HG02588 (cell line): ENCODE data around the gene GPRC5C.
"Not testable (repeated sequence)": the region's sequence is repeated elsewhere in the genome, so short reads cannot be mapped to it uniquely, and the experiment has no call there.

Source experiments
- ATAC-seq: cut with Tn5 transposase; IDR thresholded peaks from one replicate; pipeline ENCODE4 v1.9.1; 2021; ENCODE audit warnings: mild to moderate bottlenecking, moderate library complexity; ENCODE audit not compliant: unreplicated experiment

GPRC5C gene

DNA sequence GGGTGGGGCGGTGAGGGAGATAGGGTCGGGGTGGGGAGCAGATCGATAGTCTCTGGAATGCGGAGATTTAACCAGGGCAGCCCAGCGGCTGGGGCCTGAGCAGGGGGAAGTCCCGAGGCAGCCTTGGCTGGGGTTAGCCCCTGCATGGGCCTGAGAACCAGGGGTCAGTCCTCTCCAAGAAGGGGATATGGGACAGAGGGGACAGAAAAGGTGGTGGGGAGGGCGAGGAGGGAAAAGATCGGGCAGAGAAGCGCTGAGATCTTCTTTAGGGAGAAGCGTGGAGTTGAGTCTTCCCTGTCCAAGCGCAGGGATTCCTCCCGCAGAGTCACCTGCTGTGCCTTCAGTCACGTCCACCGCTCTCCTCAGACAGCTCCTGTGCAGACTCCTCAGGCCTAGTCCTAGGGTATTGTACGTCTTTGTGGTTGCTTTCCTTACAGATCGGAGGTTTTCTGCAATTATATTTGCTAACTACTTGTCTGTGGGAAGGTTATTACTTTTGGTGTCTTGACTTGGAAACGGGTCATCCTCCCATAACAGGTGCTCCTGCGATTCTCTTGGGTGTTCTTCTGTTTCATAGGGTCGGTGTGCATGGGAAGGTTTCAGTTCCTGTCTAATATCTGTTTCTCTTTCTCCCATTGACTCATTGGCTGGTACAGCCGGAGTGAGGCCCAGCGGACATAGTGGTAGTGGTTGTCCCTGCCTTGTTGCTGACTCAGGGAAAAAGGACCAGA is 35.5 kb downstream of the GPRC5C start:
- peak; percentile 67 for ATAC-seq

DNA sequence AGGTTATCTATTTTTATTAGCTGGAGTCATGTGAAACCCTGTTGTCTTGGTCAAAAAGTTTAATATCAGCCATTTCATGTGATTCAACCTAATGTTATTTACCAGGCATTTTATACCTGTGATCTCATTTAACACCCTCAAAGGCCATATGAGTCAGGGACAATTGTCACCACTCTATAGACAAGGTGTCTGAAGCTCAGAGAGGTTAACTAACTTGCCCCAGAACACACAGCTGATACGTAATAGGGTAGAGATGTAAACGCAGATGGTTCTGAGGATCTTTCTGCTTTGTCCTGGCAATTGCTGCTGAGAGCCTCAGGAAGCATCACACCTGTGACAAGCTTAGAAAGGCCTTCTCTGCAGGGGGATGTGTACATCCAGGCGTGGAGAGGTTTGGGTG is 39.5 kb downstream of the GPRC5C start:
- no peak for ATAC-seq

DNA sequence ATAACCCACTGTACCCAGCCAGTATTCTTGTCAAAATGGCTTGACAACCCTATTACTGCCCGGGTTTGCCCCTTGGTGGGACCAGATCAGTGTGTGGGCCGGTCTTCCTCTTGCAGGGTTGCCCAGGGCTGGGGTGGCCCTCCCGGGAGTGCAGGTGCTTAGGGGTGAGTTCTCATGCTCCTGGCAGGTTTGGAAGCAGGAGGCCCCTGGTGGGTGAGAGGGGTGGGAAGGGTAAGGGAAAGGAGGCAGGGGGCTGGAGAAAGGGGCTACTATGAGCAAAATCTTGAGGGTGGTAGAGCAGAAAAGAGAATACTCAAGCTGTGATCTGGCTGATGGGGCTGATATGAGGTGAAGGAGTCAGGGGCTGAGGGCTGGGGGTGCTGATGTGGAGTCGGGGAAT is 41.0 kb downstream of the GPRC5C start:
- ATAC-seq, result no peak

DNA sequence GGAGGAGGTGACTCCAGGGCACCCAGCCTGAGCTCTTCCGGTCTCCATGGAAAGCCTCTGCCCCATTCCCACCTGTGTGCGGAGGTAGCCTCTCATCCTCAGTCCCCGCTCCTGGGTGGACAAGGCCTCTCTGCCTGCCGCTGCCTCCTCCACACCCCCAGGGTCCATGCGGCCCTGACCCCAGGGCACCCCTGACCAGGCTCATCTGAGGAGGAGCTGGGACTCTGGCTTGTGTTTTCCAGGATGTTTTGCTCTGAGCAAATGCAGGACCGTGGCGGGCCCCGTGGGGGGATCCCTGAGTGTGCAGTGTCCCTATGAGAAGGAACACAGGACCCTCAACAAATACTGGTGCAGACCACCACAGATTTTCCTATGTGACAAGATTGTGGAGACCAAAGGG is 41.4 kb downstream of the GPRC5C start:
- ATAC-seq, result no peak

DNA sequence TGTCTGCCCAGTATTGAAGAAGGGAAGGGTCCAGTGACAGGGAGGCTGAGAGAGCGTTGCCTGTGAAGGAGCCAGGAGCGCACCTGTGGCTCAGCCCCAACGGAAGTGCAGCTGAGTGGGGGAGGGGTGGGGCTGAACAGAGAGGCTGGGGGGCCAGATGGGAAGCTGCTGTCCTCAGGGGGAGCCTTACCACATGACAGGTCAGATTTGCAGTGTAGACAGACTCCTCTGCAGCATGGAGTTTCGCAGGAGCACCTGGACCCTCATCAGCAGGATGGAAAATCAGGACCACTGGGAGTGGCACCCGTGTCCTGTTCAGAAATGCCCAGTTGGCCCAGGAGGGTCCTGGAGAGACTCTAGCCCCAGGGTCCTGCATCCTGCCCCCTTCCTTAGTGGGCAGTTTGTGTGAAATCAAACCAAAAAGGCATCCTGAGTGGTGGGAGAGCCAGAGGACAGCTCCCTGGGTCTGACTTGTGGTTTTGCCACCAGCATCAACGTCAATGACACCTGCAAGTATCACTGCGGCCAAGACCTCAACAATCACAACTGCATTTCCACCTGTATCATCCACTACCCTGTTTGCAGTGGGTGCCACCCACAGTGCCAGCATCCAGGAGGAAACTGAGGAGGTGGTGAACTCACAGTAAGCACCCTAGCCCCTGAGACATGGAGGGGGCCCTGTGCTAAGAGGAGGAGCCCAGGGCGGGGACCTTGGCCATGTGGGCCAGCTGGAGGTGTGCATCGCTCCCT is 42.3 kb downstream of the GPRC5C start:
- ATAC-seq, result no peak

DNA sequence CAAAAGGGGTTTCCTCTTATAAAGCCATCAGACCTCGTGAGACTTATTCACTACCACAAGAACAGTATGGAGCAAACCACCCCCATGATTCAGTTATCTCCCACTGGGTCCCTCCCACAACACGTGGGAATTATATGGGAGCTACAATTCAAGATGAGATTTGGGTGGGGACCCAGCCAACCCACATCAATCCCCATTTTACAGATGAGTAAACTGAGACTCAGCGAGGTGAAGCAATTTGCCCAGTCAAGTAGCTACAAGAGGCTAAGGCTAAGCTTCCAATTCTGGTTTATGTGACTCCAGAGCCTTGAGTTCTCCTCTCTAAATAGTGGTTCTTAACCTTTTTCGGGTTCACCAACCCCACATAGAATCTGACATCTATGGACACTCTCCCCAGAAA is 43.3 kb downstream of the GPRC5C start:
- ATAC-seq, result no peak

DNA sequence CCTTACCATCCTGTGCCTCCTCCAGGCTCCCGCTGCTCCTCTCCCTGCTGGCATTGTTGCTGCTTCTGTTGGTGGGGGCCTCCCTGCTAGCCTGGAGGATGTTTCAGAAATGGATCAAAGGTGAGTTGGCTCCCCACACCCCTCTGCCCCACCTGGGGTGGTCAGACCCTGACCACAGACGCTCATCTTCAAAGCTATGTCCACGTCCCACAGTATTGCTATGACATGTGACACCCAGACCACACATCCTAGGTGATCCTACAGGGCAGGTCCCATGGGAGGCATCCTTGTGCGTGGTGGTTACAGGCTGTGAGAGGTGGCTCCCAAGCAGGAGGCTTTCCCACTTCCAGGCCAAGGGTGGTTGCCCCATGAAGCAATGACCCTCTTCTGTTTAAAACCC is 45.5 kb downstream of the GPRC5C start:
- ATAC-seq, result no peak

DNA sequence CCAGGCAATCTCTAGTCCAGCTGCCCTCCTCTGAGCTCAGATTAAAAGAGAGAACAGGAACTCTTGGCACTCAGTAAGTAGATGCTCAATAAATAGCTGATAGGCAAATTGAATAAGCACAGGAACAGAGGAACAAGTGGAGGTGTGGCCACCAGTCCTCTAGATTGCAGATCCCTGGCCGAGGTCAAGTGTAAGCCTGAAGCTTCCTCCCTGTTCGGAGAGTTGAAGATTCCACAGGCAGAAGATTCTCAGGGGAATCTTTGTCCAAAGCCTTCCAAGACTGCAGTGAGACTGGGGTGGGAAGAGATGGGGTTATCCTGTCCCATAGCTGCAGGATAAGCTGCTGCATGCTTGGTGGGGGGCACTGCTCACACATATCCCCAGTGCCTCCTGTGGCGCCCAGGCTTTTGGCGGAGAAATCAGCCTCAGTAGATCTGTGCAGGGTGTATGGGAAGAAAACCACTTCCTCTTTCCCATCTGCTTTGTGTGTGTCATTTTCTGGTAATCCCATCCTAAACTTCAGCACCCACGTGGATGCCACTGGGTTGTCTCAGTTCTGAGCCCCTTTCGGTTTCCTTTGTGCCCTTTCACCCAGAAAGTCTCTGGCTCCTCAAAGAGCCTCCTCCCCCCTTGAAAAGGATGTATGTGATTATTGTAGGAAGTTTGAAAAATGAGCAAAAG is 46.7 kb downstream of the GPRC5C start:
- no peak for ATAC-seq

DNA sequence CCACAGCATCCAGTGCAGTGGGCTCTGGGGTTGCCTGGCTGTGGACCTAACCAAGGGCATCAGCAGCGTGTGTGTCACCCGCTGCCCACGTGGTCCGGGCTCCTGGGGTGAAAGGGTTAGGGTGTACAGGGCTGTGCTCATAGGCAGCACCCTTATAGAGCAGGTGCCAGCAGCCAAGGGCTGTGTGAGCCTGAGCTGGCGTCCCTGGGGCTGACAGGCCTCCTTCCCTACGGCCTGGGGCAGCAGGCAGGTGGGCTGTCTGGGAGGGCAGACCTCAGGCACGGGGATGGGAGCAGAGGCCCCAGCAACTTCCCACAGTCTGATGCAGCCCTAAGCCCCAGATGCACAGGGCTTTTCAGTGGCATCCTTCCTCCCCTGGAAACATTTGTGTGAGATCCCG is 48.4 kb downstream of the GPRC5C start:
- no peak for ATAC-seq

DNA sequence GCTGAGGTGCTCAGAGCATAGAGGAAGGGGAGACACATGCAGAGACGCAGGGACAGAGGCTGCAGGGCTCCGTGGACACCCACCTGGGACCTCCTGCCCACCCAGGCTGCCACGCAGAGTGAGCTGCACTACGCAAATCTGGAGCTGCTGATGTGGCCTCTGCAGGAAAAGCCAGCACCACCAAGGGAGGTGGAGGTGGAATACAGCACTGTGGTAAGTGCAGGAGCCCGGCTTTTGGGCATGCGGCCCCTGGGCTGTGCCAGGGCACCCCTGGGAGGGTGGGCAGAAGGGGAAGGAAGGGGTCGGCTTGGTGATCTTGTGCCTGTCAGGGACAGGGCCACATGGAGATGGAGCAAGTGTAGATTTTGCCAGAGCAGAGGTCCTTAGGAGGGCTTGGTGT is 49.7 kb downstream of the GPRC5C start:
- ATAC-seq, result no peak

DNA sequence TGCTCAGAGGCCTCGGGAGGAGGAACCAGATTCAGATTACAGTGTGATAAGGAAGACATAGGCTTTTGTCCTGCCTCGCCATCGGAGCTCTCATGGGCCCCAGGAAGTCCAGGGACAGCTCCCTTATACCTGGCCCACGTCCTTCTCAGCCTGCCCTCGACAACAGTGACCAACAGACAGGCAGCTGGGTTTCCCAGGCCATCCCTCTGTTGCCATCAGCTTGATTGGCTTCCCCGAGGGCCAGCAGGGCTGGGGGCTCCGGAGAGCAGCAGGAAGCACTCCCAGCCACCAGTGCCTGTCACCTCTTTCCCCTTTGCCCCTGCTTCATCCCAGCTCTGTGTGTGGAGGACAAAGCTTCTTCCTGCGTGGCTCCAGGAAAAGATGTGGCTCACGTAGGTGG is 52.2 kb downstream of the GPRC5C start:
- no peak for ATAC-seq

DNA sequence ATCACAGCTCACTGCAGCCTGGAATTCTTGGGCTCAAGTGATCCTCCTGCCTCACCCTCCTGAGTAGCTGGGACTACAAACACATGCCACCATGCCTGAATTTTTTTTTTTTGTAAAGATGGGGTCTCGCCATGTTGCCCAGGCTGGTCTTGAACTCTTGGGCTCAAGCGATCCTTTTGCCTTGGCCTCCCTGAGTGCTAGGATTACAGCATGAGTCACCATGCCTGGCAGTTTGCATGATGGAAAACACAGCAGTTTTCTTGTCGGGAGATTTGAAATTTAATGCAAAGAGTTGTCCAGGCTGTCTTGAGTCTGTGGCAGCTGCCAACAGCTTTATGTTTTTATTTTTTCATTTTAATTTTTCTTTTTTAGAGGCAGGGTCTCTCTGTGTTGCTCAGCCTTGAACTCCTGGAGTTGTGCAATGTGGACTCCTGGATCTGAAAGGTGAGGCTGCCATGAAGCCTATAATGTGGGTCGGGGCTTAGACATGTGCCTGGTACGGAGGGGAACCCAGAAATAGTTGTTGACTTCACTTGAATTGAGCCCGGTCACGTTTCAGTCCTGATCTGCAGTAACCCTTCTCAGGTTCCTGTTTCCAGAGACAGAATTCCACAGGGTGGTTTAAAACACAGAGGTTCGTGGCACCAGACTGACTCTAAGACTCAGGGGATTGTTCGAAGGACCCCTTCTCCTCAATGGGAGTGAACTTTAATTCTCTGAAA is 53.3 kb downstream of the GPRC5C start:
- no peak for ATAC-seq

DNA sequence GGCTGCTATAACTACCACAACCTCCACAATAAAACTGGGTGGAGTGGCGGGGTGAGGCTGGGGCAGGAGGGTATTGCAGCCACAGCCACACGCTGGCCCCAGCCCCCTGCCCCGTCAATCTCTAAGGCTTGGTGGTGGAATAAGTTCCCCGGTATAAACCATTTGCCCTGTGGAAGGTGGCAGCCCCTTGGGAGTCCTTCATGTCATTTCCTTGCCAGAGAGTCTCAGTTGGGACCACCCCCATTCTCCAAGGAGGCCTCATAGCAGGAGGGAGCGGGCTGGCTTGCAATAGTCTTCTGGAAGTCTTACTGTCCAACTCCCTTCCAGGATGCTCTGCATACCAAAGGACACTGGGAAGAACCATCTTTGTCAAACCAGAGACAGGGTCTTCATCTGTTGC is 54.0 kb downstream of the GPRC5C start:
- ATAC-seq, result no peak

DNA sequence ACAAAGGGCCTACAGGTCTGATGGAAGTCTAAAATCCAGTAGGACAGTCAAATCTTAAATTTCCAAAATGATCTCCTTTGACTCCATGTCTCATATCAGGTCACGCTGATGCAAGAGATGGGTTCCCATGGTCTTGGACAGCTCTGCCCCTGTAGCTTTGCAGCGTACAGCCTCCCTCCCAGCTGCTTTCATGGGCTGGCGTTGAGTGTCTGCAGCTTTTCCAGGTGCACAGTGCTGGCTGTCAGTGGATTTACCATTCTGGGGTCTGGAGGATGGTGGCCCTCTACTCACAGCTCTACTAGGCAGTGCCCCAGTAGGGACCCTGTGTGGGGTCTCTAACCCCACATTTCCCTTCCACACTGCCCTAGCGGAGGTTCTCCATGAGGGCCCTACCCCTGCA is 56.4 kb downstream of the GPRC5C start:
- ATAC-seq, result not testable (repeated sequence)

DNA sequence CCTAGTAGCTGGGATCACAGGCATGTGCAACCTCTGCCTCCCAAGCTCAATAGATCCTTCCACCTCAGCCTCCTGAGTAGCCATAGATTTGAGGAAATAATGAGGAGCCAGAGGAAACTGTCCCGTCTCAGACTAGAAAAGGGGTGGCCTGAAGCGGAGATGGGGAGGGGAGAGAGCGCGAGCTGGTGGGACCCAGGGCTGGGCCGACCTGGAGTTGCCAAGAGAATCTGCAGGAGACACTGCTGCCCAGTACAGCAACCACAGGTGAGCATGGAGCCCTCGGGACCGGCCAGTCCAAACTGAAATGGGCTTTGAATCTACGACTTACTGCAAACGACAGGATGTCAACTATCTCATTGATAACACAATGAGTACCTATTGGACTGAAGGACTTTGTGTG is 58.8 kb downstream of the GPRC5C start:
- ATAC-seq, result no peak

DNA sequence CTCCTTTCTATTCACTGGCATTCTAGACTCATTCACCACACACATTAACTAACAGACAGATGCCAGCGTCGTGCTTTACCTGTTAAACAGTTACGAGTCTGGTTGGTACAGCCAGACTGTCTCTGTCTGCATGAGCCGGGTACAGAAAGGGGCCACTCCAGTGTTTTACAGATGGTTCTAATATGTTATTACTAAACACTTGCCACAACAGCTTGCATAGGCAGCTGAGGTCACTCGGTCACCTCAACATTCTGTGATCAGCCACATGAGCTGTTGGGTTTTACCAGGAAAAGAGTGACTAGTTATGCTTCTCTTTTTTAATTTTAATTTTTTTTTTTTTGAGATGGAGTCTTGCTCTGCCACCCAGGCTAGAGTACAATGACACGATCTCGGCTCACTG is 59.7 kb downstream of the GPRC5C start:
- no peak for ATAC-seq

DNA sequence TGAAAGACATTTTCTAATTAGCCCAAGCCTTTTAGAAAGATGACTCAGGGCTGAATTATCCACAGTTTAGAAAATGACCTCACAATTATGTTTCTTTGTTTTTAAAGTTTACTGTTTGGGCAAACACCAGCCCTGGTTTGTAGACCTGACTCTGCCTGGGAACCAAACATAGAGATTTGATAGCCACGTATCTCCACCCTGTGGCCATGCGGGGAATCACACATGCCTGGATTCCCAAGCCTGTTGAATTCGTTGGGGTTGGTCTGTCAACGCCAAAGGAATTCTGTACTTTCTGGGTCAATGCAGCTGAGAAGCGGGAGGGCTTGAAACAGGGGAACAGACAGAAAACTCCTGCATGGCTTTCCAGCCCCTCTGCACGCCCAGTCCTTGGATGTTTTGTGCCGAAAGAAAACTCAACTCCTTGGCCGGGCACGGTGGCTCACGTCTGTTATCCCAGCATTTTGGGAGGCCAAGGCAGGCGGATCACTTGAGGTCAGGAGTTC is 61.5 kb downstream of the GPRC5C start:
- no peak for ATAC-seq
